ENCODE results near the gene SFRP2. TPM values are rescaled to one million over a fixed set of nuclear protein-coding genes. Genes with fewer than 3 reads are reported as not detected.

SFRP2 gene
- total RNA-seq, 4 donors from 2014 or later, result 0.26 to 71.2 (median 31.1) TPM

DNA sequence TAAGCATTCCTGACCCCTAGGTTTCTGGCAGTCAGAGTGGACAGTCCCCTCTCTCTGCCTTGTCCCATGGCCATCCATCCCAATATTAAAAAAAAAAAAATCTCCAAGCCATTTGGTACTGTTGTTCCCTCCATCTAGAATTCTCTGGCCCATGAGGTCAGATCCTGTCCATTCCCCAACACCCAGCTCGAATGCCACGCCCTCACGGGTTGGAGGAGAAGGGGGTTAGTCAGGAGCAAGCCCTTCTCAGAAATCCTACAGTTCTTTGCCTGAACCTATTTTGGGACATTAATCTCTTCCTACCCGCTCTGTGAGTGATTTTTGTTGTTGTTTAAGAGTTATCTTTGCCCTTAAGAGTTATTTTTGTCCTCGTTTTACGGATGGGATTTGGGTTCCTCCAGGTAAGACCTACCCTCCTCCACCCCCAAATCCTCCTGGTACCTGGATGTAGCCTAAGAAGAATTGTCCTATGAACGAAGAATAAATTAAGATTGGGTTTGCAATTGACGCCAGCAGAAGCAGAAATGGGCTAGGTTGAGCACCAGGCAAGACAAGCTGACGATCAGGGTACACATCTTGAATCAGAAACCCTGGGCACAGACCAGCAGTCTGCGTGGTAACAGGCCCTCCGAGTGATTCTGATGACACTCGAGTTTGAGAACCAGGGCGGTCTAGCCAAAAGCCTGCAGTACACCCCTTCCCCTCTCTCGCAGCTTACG, 30.0 kb downstream of the SFRP2 start:
- Histone ChIP-seq H3K4me1 (no peaks in the 10 kb centered on the region), H3K36me3 (no peaks in the 10 kb centered on the region), H3K4me3 (no peak overlapping the region), H3K27me3 (no peaks in the 10 kb centered on the region), H3K27ac (no peak overlapping the region), H3K9me3 (no peaks in the 10 kb centered on the region)
- TF ChIP-seq, protein P1, sequence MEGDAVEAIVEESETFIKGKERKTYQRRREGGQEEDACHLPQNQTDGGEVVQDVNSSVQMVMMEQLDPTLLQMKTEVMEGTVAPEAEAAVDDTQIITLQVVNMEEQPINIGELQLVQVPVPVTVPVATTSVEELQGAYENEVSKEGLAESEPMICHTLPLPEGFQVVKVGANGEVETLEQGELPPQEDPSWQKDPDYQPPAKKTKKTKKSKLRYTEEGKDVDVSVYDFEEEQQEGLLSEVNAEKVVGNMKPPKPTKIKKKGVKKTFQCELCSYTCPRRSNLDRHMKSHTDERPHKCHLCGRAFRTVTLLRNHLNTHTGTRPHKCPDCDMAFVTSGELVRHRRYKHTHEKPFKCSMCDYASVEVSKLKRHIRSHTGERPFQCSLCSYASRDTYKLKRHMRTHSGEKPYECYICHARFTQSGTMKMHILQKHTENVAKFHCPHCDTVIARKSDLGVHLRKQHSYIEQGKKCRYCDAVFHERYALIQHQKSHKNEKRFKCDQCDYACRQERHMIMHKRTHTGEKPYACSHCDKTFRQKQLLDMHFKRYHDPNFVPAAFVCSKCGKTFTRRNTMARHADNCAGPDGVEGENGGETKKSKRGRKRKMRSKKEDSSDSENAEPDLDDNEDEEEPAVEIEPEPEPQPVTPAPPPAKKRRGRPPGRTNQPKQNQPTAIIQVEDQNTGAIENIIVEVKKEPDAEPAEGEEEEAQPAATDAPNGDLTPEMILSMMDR (IDR thresholded peaks at IDR 0.05), result no peak
- TF ChIP-seq POLR2A (IDR thresholded peaks at IDR 0.05), result no peak
- no peak for DNase-seq
- intact Hi-C loops (cut with DNase I; ENCODE audit: low total_unique reads), result no loop called here

DNA sequence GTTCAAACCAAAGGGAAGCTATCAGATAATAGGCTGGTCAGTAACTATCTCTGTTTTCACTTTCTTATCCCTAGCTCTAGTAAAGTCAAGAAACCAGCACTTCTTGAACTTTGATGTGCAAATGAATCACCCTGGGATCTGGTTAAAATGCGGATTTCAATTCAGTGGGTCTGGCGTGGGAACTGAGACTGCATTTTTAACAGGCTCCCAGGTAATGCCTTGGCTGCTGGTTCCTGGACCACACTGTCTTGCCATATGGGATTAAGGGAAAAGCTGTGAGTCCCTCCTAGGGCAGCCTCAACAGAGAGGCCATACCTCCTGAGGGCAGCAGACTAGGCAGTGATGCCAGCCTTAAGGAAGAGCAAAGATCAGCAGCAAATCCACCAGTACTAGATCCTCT, 30.7 kb downstream of the SFRP2 start:
- TF ChIP-seq, protein P1 (IDR thresholded peaks at IDR 0.05), result no peak
- TF ChIP-seq POLR2A (IDR thresholded peaks at IDR 0.05), result no peak

DNA sequence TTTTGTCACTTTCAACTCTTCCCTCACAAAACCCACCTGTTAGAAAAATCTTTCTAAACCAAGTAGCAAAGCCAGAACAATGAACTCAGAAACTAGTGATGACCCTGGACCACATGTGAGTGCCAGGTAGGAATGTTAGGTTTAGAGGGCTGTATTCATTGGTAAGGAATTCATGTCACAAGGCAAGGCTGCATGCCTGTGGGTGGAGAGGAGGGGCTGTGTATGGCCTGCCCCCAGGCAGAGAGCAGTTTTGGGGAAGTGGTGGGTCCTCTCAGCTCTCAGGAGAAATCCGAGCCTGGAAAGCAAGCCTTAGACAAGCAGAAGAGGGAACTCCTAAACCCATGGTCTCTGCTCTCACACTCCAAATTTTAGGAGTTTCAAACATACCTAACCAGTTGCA, 31.5 kb downstream of the SFRP2 start:
- no peak overlapping the region for H3K27ac ChIP-seq
- no peaks in the 10 kb centered on the region for H3K36me3 ChIP-seq
- H3K27me3 ChIP-seq, result no peaks in the 10 kb centered on the region
- intact Hi-C loops (cut with DNase I; ENCODE audit: low total_unique reads), result no loop called here
- no peak for TF ChIP-seq POLR2A (IDR thresholded peaks at IDR 0.05)
- TF ChIP-seq, protein P1 (IDR thresholded peaks at IDR 0.05), result no peak
- DNase-seq, result no peak
- H3K4me3 ChIP-seq, result no peak overlapping the region
- no peaks in the 10 kb centered on the region for H3K9me3 ChIP-seq
- no peaks in the 10 kb centered on the region for H3K4me1 ChIP-seq

More for the DNA sequence above, 30.7 kb downstream of the SFRP2 start:
- H3K27ac ChIP-seq, result no peak overlapping the region
- H3K4me1 ChIP-seq, result no peaks in the 10 kb centered on the region
- no peaks in the 10 kb centered on the region for H3K27me3 ChIP-seq
- H3K9me3 ChIP-seq, result no peaks in the 10 kb centered on the region
- no peaks in the 10 kb centered on the region for H3K36me3 ChIP-seq
- intact Hi-C loops (cut with DNase I; ENCODE audit: low total_unique reads), result no loop called here
- DNase-seq, result no peak
- H3K4me3 ChIP-seq, result no peak overlapping the region

DNA sequence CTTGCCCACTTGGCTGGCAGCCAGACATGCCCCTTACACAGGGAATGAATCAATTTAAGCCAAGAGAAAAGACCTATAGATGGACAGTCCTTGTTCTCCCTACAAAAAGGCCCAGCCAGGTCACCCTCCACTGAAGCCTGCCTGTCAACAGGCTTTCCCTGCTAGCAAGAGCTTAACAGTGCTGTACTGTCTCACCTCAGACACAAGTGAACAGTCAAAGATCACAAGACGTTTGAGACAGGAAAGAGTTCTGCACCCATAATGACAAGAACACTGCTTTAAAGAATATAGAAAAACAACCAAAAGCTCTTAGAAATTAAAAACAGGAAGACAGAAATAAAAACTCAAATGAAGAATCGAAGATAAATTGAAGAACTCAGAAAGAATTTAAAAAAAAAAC, 33.7 kb downstream of the SFRP2 start:
- Histone ChIP-seq H3K27ac (no peak overlapping the region), H3K4me3 (no peak overlapping the region), H3K27me3 (no peaks in the 10 kb centered on the region), H3K4me1 (no peaks in the 10 kb centered on the region), H3K9me3 (no peaks in the 10 kb centered on the region), H3K36me3 (no peaks in the 10 kb centered on the region)
- intact Hi-C loops (cut with DNase I; ENCODE audit: low total_unique reads), result no loop called here
- TF ChIP-seq, protein P1 (IDR thresholded peaks at IDR 0.05), result no peak
- no peak for TF ChIP-seq POLR2A (IDR thresholded peaks at IDR 0.05)
- DNase-seq, result no peak

DNA sequence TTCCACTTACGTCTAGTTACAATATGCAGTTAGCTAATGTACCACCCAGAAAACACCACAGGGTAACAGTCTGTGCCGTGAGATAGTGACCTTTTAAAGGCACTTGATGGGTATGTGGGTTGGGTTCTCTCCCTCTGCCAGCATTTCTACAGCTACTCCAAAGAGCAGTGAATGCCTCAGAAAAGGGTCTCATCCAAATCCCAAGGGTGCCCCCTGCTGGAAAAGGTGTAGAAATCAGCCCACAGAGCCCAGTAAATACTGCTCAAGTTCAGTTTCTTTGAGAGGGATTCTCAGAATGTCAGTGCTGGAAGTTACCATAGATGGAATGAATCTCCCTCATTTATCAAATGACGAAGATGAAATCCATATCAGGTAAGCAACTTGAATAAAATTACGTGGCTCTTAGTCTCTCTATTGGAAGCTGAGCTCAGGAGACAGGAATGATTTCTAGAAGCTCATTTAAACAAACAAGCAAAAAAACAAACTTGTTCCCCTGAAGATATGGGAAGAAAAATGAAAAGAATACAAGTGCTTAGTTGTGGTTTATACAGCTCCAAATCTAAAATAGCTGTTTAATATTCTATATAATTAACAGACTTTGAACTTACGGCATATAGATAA, 38.6 kb downstream of the SFRP2 start:
- H3K36me3 ChIP-seq, result no peaks in the 10 kb centered on the region
- no peaks in the 10 kb centered on the region for H3K27me3 ChIP-seq
- H3K9me3 ChIP-seq, result no peaks in the 10 kb centered on the region
- no peak overlapping the region for H3K4me3 ChIP-seq
- DNase-seq, result peak in 1 of 2 donors; percentile 19
- TF ChIP-seq, protein P1 (IDR thresholded peaks at IDR 0.05), result peak in 2 of 4 experiments; percentile 27 to 38
- no peak for TF ChIP-seq POLR2A (IDR thresholded peaks at IDR 0.05)
- intact Hi-C loops (cut with DNase I; ENCODE audit: low total_unique reads), result no loop called here
- H3K4me1 ChIP-seq, result no peaks in the 10 kb centered on the region
- no peak overlapping the region for H3K27ac ChIP-seq

All from uterus (tissue), 4 donors.